ENCODE results near the gene TRIM69. TPM values are rescaled to one million over a fixed set of nuclear protein-coding genes. Genes with fewer than 3 reads are reported as not detected.
"Not testable (repeated sequence)": the region's sequence is repeated elsewhere in the genome, so short reads cannot be mapped to it uniquely, and the experiment has no call there.

TRIM69 gene
- polyA plus RNA-seq, 4 donors = 8.1 to 18.5 (median 10.9) TPM

DNA sequence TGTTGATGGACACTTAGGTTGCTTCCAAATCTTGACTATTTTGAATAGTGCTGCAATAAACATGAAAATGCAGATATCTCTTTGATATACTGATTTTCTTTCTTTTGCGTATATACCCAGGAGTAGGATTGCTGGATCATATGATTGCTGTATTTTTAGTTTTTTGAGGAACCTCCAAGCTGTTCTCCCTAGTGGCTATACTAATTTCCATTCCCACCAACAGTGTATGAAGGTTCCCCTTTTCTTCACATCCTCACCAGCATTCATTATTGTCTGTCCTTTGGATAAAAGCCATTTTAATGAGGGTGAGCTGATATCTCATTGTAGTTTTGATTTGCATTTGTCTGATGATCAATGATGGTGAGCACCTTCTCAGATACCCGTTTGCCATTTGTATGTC is 37.7 kb upstream of the TRIM69 start:
- no peak overlapping the region for H3K27ac ChIP-seq (ENCODE audit: low read depth in 1 of 3, low read length in 2 of 3)
- H3K9me3 ChIP-seq (ENCODE audit: control insufficient read depth in 2 of 2, insufficient read depth in 1 of 2, low read depth in 1 of 2, low read length in 1 of 2) = peaks cover 0 to 2% of the 10 kb centered on the region in 2 donors
- FAIRE-seq (no peak), DNase-seq (no peak)
- no peaks in the 10 kb centered on the region for H3K27me3 ChIP-seq (ENCODE audit: control insufficient read depth in 3 of 3, insufficient read depth in 3 of 3, low read length in 3 of 3)
- 87 to 94% (median 91%) methylated on average over 2 of the region's 2 CpGs for WGBS, 3 donors
- no peak overlapping the region for H3K4me3 ChIP-seq (ENCODE audit: low read depth in 1 of 3, low read length in 3 of 3)
- no peaks in the 10 kb centered on the region for H3K36me3 ChIP-seq (ENCODE audit: control insufficient read depth in 3 of 3, insufficient read depth in 2 of 3, low read depth in 1 of 3, low read length in 3 of 3)
- H3K4me1 ChIP-seq (ENCODE audit: control insufficient read depth in 3 of 3, insufficient read depth in 2 of 3, low read depth in 1 of 3, low read length in 2 of 3) = no peaks in the 10 kb centered on the region

DNA sequence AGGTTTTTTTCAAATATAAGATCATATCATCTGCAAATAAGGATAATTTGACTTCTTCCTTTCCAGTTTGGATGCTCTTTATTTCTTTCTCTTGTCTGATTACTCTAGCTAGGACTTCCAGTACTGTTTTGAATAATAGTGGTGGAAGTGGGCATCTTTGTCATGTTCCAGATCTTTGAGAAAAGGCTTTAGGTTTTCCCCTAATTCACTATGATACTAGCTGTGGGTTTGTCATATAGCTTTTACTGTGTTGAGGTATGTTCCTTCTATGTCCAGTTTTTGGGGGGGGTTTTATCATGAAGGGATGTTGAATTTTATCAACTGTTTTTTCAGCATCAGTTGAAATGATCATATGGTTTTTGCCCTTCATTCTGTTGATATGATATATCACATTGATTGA is 35.7 kb upstream of the TRIM69 start:
- H3K4me1 ChIP-seq (ENCODE audit: control insufficient read depth in 3 of 3, insufficient read depth in 2 of 3, low read depth in 1 of 3, low read length in 2 of 3); H3K27ac ChIP-seq (ENCODE audit: low read depth in 1 of 3, low read length in 2 of 3); H3K4me3 ChIP-seq (ENCODE audit: low read depth in 1 of 3, low read length in 3 of 3); DNase-seq; H3K27me3 ChIP-seq (ENCODE audit: control insufficient read depth in 3 of 3, insufficient read depth in 3 of 3, low read length in 3 of 3); H3K9me3 ChIP-seq (ENCODE audit: control insufficient read depth in 2 of 2, insufficient read depth in 1 of 2, low read depth in 1 of 2, low read length in 1 of 2); FAIRE-seq; H3K36me3 ChIP-seq (ENCODE audit: control insufficient read depth in 3 of 3, insufficient read depth in 2 of 3, low read depth in 1 of 3, low read length in 3 of 3): not testable (repeated sequence)

DNA sequence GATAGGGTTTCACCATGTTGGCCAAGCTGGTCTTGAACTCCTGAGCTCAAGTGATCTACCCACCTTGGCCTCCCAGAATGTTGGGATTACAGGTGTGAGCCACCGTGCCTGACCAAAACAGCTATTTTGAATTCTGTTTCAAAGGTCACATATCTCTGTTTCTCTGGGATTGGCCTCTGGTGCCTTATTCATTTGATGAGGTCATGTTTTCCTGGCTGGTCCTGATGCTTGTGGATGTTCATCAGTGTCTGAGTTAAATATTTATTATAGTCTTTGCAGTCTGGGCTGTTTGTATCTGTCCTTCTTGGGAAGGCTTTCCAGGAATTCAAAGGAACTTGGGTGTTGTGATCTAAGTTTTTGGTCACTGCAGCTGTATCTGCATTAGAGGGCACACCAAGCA is 30.3 kb upstream of the TRIM69 start:
- peaks cover 0 to 2% (median 0%) of the 10 kb centered on the region in 3 donors for H3K36me3 ChIP-seq (ENCODE audit: control insufficient read depth in 3 of 3, insufficient read depth in 2 of 3, low read depth in 1 of 3, low read length in 3 of 3)
- DNase-seq (no peak), FAIRE-seq (no peak)
- no peaks in the 10 kb centered on the region for H3K27me3 ChIP-seq (ENCODE audit: control insufficient read depth in 3 of 3, insufficient read depth in 3 of 3, low read length in 3 of 3)
- peaks cover 0 to 30% (median 7%) of the 10 kb centered on the region in 3 donors for H3K4me1 ChIP-seq (ENCODE audit: control insufficient read depth in 3 of 3, insufficient read depth in 2 of 3, low read depth in 1 of 3, low read length in 2 of 3)
- no peak overlapping the region for H3K4me3 ChIP-seq (ENCODE audit: low read depth in 1 of 3, low read length in 3 of 3)
- 28 to 64% (median 43%) methylated on average over 1 of the region's 1 CpG for WGBS, 3 donors
- H3K9me3 ChIP-seq (ENCODE audit: control insufficient read depth in 2 of 2, insufficient read depth in 1 of 2, low read depth in 1 of 2, low read length in 1 of 2) = no peaks in the 10 kb centered on the region
- H3K27ac ChIP-seq (ENCODE audit: low read depth in 1 of 3, low read length in 2 of 3) = peak overlapping the region in 2 of 3 donors; percentile 89 to 99

DNA sequence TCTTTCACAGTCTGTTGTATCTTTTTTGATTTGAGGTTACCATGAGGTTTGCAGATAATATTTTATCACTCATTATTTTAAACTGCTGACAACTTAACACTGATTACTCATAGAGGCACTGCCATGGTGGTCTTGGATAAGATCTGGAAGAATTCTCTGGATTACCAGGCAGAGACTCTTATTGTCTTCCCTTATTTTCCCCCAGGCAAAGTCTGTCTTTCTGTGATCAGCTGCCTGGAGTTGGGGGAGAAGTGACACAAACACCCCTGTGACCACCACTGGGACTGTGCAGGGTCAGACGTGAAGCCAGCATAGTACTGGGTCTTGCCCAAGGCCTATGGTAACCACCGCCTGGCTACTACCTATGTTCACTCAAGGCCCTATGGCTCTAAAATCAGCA is 29.9 kb upstream of the TRIM69 start:
- H3K9me3 ChIP-seq (ENCODE audit: control insufficient read depth in 2 of 2, insufficient read depth in 1 of 2, low read depth in 1 of 2, low read length in 1 of 2) = no peaks in the 10 kb centered on the region

DNA sequence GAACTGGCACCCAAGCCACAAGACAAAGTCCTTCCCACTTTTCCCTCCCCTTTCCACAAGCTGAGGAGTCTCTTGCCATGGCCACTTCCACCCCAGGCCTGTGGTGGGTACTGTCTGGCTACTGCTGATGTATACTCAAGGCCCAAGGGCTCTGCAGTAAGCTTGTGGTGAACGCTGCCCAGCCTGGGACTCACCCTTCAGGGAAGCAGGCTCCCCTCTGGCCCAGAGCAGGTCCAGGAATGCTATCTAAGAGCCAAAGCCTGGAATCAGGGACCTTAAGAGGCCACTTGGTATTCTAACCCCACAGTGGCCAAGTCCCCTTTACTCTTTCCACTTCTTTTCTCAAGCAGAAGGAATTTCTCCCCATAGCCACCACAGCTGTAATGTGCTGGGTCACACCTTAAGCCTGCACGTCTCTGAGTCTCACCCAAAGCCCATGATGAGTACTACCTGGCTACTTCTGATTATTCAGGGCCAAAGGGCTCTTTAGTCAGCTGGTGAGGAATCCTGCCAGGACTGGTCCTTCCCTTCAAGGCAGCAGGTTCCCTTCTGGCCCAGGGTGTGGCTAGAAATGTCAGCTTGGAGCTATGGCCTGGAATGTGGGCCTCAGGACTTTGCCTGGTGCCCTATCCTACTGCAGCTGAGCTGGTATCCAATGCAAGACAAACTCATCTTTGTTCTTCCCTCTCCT is 29.2 kb upstream of the TRIM69 start:
- peak; percentile 91 to 99 for DNase-seq
- no peak for FAIRE-seq
- H3K4me3 ChIP-seq (ENCODE audit: low read depth in 1 of 3, low read length in 3 of 3) = no peak overlapping the region
- no peaks in the 10 kb centered on the region for H3K9me3 ChIP-seq (ENCODE audit: control insufficient read depth in 2 of 2, insufficient read depth in 1 of 2, low read depth in 1 of 2, low read length in 1 of 2)
- H3K27me3 ChIP-seq (ENCODE audit: control insufficient read depth in 3 of 3, insufficient read depth in 3 of 3, low read length in 3 of 3) = no peaks in the 10 kb centered on the region
- 51 to 74% (median 66%) methylated on average over 2 of the region's 2 CpGs for WGBS, 3 donors
- peaks cover 0 to 30% (median 7%) of the 10 kb centered on the region in 3 donors for H3K4me1 ChIP-seq (ENCODE audit: control insufficient read depth in 3 of 3, insufficient read depth in 2 of 3, low read depth in 1 of 3, low read length in 2 of 3)
- peaks cover 0 to 2% (median 0%) of the 10 kb centered on the region in 3 donors for H3K36me3 ChIP-seq (ENCODE audit: control insufficient read depth in 3 of 3, insufficient read depth in 2 of 3, low read depth in 1 of 3, low read length in 3 of 3)
- peak overlapping the region; percentile 84 to 99 (median 89) for H3K27ac ChIP-seq (ENCODE audit: low read depth in 1 of 3, low read length in 2 of 3)

More for the DNA sequence above, 29.9 kb upstream of the TRIM69 start:
- no peak for DNase-seq
- Histone ChIP-seq H3K27ac (ENCODE audit: low read depth in 1 of 3, low read length in 2 of 3) (peak overlapping the region; percentile 84 to 99 (median 89)), H3K36me3 (ENCODE audit: control insufficient read depth in 3 of 3, insufficient read depth in 2 of 3, low read depth in 1 of 3, low read length in 3 of 3) (peaks cover 0 to 2% (median 0%) of the 10 kb centered on the region in 3 donors), H3K27me3 (ENCODE audit: control insufficient read depth in 3 of 3, insufficient read depth in 3 of 3, low read length in 3 of 3) (no peaks in the 10 kb centered on the region), H3K4me1 (ENCODE audit: control insufficient read depth in 3 of 3, insufficient read depth in 2 of 3, low read depth in 1 of 3, low read length in 2 of 3) (peaks cover 0 to 30% (median 7%) of the 10 kb centered on the region in 3 donors), H3K4me3 (ENCODE audit: low read depth in 1 of 3, low read length in 3 of 3) (no peak overlapping the region)
- WGBS, 3 donors = 96 to 97% (median 97%) methylated on average over 2 of the region's 2 CpGs
- no peak for FAIRE-seq

DNA sequence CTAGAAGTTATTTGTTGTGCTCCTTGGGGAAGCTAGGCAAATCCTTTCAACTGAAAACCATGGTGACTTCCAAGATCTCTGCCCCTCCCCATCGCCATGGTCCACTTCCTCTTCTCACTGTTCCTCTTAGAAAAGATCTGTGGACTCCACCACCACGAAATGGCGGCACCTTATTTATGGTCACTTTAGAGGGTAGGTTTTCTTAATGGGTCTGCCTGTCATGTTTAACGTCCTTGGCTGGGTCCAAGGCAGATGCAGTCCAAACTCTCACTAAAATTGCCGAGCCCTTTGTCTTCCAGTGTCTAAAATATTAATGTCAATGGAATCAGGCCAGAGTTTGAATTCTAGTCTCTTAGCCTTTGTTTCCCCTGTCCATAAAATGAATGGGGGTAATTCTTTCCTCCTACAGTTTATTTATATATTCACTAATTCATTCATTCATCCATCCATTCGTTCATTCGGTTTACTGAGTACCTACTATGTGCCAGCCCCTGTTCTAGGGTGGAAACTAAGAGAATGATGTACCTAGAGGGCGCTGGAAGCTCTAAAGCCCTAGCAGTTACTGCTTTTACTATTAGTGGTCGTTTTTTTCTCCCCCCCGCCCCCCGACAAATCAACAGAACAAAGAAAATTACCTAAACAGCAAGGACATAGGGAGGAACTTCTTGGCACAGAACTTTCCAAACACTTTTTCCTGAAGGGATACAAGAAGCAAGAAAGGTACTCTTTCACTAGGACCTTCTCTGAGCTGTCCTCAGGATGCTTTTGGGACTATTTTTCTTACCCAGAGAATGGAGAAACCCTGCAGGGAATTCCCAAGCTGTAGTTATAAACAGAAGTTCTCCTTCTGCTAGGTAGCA is 25.9 kb upstream of the TRIM69 start:
- H3K4me1 ChIP-seq (ENCODE audit: control insufficient read depth in 3 of 3, insufficient read depth in 2 of 3, low read depth in 1 of 3, low read length in 2 of 3) = peaks cover 6 to 41% (median 7%) of the 10 kb centered on the region in 3 donors
- peak; percentile 41 to 54 for DNase-seq
- H3K27me3 ChIP-seq (ENCODE audit: control insufficient read depth in 3 of 3, insufficient read depth in 3 of 3, low read length in 3 of 3) = no peaks in the 10 kb centered on the region
- peaks cover 3 to 6% (median 4%) of the 10 kb centered on the region in 3 donors for H3K36me3 ChIP-seq (ENCODE audit: control insufficient read depth in 3 of 3, insufficient read depth in 2 of 3, low read depth in 1 of 3, low read length in 3 of 3)
- peak overlapping the region; percentile 91 to 97 (median 91) for H3K27ac ChIP-seq (ENCODE audit: low read depth in 1 of 3, low read length in 2 of 3)
- FAIRE-seq = no peak
- H3K9me3 ChIP-seq (ENCODE audit: control insufficient read depth in 2 of 2, insufficient read depth in 1 of 2, low read depth in 1 of 2, low read length in 1 of 2) = no peaks in the 10 kb centered on the region
- peak overlapping the region; percentile 62 to 79 (median 68) for H3K4me3 ChIP-seq (ENCODE audit: low read depth in 1 of 3, low read length in 3 of 3)
- 19 to 21% (median 20%) methylated on average over 11 of the region's 11 CpGs for WGBS, 3 donors

DNA sequence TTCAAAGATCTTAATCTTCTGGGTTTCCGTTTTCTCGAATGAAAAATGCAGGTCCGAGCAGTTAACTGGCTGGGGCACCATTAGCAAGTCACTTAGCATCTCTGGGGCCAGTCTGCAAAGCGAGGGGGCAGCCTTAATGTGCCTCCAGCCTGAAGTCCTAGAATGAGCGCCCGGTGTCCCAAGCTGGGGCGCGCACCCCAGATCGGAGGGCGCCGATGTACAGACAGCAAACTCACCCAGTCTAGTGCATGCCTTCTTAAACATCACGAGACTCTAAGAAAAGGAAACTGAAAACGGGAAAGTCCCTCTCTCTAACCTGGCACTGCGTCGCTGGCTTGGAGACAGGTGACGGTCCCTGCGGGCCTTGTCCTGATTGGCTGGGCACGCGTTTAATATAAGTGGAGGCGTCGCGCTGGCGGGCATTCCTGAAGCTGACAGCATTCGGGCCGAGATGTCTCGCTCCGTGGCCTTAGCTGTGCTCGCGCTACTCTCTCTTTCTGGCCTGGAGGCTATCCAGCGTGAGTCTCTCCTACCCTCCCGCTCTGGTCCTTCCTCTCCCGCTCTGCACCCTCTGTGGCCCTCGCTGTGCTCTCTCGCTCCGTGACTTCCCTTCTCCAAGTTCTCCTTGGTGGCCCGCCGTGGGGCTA is 25.1 kb upstream of the TRIM69 start, which contains the start of the genes B2M and PATL2:
TSS of gene B2M (plus strand) at position 422 of the 647 bp plus-strand sequence. CDS start at position 452, 30 bp downstream.
TSS of gene PATL2 (minus strand) at position 228 of the 647 bp plus-strand sequence. CDS start 34,833 bp downstream, outside the sequence.
- FAIRE-seq = no peak
- WGBS, 3 donors = 0 to 1% (median 0%) methylated on average over 37 of the region's 37 CpGs
- peak; percentile 98 for DNase-seq
- Histone ChIP-seq H3K4me3 (ENCODE audit: low read depth in 1 of 3, low read length in 3 of 3) (peak within 1 kb of the TSS; percentile 62 to 96 (median 79)), H3K4me1 (ENCODE audit: control insufficient read depth in 3 of 3, insufficient read depth in 2 of 3, low read depth in 1 of 3, low read length in 2 of 3) (peaks cover 10 to 39% (median 11%) of the 10 kb centered on the region in 3 donors), H3K27me3 (ENCODE audit: control insufficient read depth in 3 of 3, insufficient read depth in 3 of 3, low read length in 3 of 3) (no peaks in the 10 kb centered on the region), H3K9me3 (ENCODE audit: control insufficient read depth in 2 of 2, insufficient read depth in 1 of 2, low read depth in 1 of 2, low read length in 1 of 2) (no peaks in the 10 kb centered on the region), H3K36me3 (ENCODE audit: control insufficient read depth in 3 of 3, insufficient read depth in 2 of 3, low read depth in 1 of 3, low read length in 3 of 3) (peaks cover 8 to 10% (median 9%) of the 10 kb centered on the region in 3 donors), H3K27ac (ENCODE audit: low read depth in 1 of 3, low read length in 2 of 3) (peak within 1 kb of the TSS; percentile 91 to 100 (median 97))

Measured in small intestine (tissue), 7 donors.